Lower lobe of right lung (tissue), 2 donors: ENCODE results near the gene LGSN. TPM values are rescaled to one million over a fixed set of nuclear protein-coding genes. Genes with fewer than 3 reads are reported as not detected.
"Not testable (repeated sequence)": the region's sequence is repeated elsewhere in the genome, so short reads cannot be mapped to it uniquely, and the experiment has no call there.

Source experiments
- ATAC-seq, 2 donors: fragments of 200-7000 bp; cut with Tn5 transposase; one replicate each; pipeline ENCODE4 v1.9.1; 2020 to 2022; ENCODE audit warnings: mild to moderate bottlenecking in 2 of 2, moderate library complexity in 2 of 2
- DNase-seq: peaks from one replicate; pipeline ENCODE4 v3.0.0-alpha.2; 2020
- H3K27ac ChIP-seq: fragments of 200-600 bp; one replicate; pipeline ENCODE4 v1.8.0; 2022
- H3K27me3 ChIP-seq: fragments of 200-600 bp; one replicate; pipeline ENCODE4 v1.8.0; 2022; ENCODE audit warnings: low read depth
- H3K36me3 ChIP-seq: fragments of 200-600 bp; one replicate; pipeline ENCODE4 v1.8.0; 2022; ENCODE audit warnings: mild to moderate bottlenecking
- H3K4me1 ChIP-seq: fragments of 200-600 bp; one replicate; pipeline ENCODE4 v1.8.0; 2022
- H3K4me3 ChIP-seq: fragments of 200-600 bp; one replicate; pipeline ENCODE4 v1.8.0; 2022; ENCODE audit warnings: mild to moderate bottlenecking
- H3K9me3 ChIP-seq: fragments of 200-600 bp; one replicate; pipeline ENCODE4 v1.8.0; 2022
- CTCF ChIP-seq: fragments of 200-600 bp; IDR thresholded peaks from one replicate; pipeline ENCODE4 v1.8.0; 2022; ENCODE audit warnings: antibody characterized with exemption, mild to moderate bottlenecking
- intact Hi-C: fragments of 100-400 bp; cut with DNase I; formaldehyde crosslinking; loops from one replicate; pipeline ENCODE4 v1.11.0; 2022
- long read RNA-seq: library from polyadenylated mRNA; unstranded; transcript quantifications from one replicate; pipeline ENCODE4 v2.0.0, GENCODE V29; 2021
- total RNA-seq: library from RNA; stranded (reverse); fragmentation: NEBNext Ultra II Directional; extraction: Animal tissue kit (Norgen Biotek cat#: 25700); gene quantifications from one replicate; pipeline ENCODE4 v1.2.1, GENCODE V29; 2021
- donor health status: DM: no; HTN: yes; CAD: no; lungs with severe emphysema.

LGSN gene
- total RNA-seq, result 1.7 TPM
- long read RNA-seq, partial matches to known transcripts, result 0 of 2 reads
- long read RNA-seq, other reads (novel, unspliced or antisense), result 2 of 2 reads

GRCh38 chr6:63319939-63320338, at the start of gene LGSN:
TSS of gene LGSN (minus strand) at chr6:63319983. CDS start at chr6:63319943, 40 bp downstream.
- no peak within 1 kb of the TSS for H3K4me3 ChIP-seq
- intact Hi-C loops, result no loop called here
- H3K27ac ChIP-seq, result no peak within 1 kb of the TSS
- no peak for TF ChIP-seq CTCF
- no peaks in the 10 kb centered on the region for H3K36me3 ChIP-seq
- no peaks in the 10 kb centered on the region for H3K9me3 ChIP-seq
- ATAC-seq (no peak), DNase-seq (no peak)
- no peaks in the 10 kb centered on the region for H3K27me3 ChIP-seq
- no peaks in the 10 kb centered on the region for H3K4me1 ChIP-seq

DNA sequence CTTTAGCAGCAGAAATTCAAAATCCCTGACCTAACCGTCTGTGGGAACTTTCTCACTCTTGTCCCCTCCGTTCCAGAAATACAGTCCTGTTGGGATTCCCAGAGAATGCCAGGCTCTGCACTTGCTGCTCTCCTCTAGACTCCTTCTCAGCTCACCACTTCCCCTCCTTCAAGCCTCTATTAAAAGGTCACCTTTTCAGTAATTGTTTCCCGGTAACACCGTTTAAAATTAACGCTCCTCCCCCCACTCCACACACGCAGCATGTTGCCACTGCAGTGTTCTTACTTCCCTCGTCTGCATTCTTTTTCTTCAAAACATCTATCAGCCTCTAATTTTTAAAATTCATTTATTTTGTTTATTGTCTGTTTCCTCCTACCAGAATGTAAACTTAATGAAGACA, 48.6 kb upstream of the LGSN start:
- no peak for TF ChIP-seq CTCF
- Histone ChIP-seq H3K27me3 (no peaks in the 10 kb centered on the region), H3K4me3 (no peak overlapping the region), H3K4me1 (no peaks in the 10 kb centered on the region), H3K27ac (no peak overlapping the region), H3K36me3 (no peaks in the 10 kb centered on the region), H3K9me3 (no peaks in the 10 kb centered on the region)
- DNase-seq (no peak), ATAC-seq (peak; percentile 13 to 71)
- intact Hi-C loops, result no loop called here

GRCh38 chr6:63362500-63363120, 42.8 kb upstream of the LGSN start:
- ATAC-seq, H3K27me3 ChIP-seq, H3K27ac ChIP-seq, H3K4me1 ChIP-seq, H3K9me3 ChIP-seq, H3K4me3 ChIP-seq, H3K36me3 ChIP-seq, DNase-seq, intact Hi-C loops: not testable (repeated sequence)

DNA sequence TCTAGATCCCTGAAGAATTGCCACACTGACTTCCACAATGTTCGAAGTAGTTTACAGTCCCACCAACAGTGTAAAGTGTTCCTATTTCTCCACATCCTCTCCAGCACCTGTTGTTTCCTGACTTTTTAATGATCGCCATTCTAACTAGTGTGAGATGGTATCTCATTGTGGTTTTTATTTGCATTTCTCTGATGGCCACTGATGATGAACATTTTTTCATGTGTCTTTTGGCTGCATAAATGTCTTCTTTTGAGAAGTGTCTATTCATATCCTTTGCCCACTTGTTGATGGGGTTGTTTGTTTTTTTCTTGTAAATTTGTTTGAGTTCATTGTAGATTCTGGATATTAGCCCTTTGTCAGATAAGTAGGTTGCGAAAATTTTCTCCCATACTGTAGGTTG, 37.6 kb upstream of the LGSN start:
- H3K36me3 ChIP-seq, DNase-seq, intact Hi-C loops, H3K4me1 ChIP-seq, H3K27me3 ChIP-seq, H3K4me3 ChIP-seq, H3K9me3 ChIP-seq, ATAC-seq, H3K27ac ChIP-seq: not testable (repeated sequence)

- Histone ChIP-seq H3K9me3 (no peaks in the 10 kb centered on the region), H3K4me1 (peaks cover 15% of the 10 kb centered on the region), H3K4me3 (no peak overlapping the region), H3K27me3 (no peaks in the 10 kb centered on the region), H3K36me3 (no peaks in the 10 kb centered on the region), H3K27ac (no peak overlapping the region)
- intact Hi-C loops, result no loop called here
- ATAC-seq, result no peak
- no peak for DNase-seq
- TF ChIP-seq CTCF, result no peak
These were observed 35.8 kb upstream of the LGSN start for GRCh38 chr6:63355632-63356031.

DNA sequence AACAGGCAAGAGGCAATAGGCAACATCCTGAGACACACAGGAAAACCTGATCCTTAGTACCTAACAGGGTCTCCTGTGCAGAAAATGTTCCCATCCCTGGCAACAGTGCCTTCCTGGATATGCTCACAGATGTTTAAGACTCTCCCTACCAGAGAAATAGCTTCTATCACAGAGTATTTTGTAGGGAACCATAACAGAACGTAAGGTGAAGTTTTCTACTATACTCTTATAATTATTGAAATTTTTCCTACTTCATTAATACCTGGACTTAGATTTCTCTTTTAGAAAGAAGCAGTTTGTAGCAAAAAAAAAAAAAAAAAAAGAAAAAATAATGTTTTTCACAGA, 33.5 kb upstream of the LGSN start:
- H3K4me1 ChIP-seq, result peaks cover 15% of the 10 kb centered on the region
- no peak overlapping the region for H3K4me3 ChIP-seq
- ATAC-seq (no peak), DNase-seq (no peak)
- H3K9me3 ChIP-seq, result no peaks in the 10 kb centered on the region
- TF ChIP-seq CTCF, result no peak
- no peaks in the 10 kb centered on the region for H3K36me3 ChIP-seq
- peak overlapping the region; percentile 15 for H3K27ac ChIP-seq
- no peaks in the 10 kb centered on the region for H3K27me3 ChIP-seq
- intact Hi-C loops, result loop anchor here (5.0 kb wide), 1 partner anchor 409 kb away; no protein-coding TSS in a partner anchor
